Stimulated activated CD4-positive, alpha-beta T cell treated with anti-CD3 and anti-CD28 coated beads, TNF-alpha, amount 100 ng/mL, for 1 hour (primary cell): ENCODE measurements around the gene FLNC.

Source experiments
- DNase-seq, 3 donors: peaks; one replicate each; pipeline ENCODE4 v3.0.0-alpha.2; 2020; ENCODE audit warnings: low read depth in 3 of 3, low spot score in 1 of 3

Gene FLNC

DNA sequence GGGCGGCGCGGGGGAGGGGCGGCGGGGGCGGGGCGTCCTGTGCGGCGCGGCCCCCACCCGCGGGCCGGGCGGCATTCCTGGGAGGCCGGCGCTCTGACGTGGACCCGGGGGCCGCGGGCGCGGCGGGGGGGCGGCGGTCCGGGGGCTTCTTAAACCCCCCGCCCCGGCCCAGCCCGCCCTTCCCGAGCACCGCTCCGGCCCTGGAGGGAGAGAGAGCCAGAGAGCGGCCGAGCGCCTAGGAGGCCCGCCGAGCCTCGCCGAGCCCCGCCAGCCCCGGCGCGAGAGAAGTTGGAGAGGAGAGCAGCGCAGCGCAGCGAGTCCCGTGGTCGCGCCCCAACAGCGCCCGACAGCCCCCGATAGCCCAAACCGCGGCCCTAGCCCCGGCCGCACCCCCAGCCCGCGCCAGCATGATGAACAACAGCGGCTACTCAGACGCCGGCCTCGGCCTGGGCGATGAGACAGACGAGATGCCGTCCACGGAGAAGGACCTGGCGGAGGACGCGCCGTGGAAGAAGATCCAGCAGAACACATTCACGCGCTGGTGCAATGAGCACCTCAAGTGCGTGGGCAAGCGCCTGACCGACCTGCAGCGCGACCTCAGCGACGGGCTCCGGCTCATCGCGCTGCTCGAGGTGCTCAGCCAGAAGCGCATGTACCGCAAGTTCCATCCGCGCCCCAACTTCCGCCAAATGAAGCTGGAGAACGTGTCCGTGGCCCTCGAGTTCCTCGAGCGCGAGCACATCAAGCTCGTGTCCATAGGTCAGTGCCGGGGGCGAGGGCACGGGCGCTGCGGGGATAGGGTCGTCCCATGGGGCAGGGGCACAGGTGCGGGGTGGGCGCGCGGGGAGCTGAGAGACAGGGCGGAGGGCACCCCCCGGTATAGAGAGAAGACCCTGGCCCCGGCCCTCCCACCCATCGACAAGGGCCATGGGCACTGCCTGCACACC is at the start of gene FLNC:
TSS of gene FLNC (plus strand) at position 176 of the 947 bp plus-strand sequence. CDS start at position 408, 232 bp downstream.
- DNase-seq = peak in 1 of 3 donors; percentile 14

DNA sequence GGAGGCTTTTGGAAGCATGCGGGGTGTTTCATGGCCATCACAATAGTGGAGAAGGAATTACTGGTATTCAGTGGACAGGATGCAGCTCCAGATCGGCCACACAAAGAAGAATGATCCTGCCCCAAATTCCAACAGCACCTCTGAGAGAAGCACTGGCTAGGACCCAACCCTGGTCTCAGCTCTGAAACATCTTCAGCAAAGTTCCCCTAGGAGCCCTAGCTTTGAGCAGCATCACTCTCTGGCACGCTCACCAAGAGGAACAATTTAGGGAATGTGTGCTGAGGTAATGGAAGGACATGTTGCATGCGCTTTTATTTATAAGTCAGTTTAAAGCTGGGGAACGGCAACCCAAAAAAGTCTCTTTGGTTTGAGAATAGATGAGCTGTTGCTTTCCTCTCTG is 49.1 kb upstream of the FLNC start:
- no peak for DNase-seq

- no peak for DNase-seq
Observed at GRCh38 chr7:128781851-128782250, 48.4 kb upstream of the FLNC start.

GRCh38 chr7:128783143-128783861 is 46.9 kb upstream of the FLNC start:
- DNase-seq = no peak

GRCh38 chr7:128785738-128786137 is 44.5 kb upstream of the FLNC start:
- no peak for DNase-seq

GRCh38 chr7:128788446-128789412 is 41.5 kb upstream of the FLNC start:
- no peak for DNase-seq

DNA sequence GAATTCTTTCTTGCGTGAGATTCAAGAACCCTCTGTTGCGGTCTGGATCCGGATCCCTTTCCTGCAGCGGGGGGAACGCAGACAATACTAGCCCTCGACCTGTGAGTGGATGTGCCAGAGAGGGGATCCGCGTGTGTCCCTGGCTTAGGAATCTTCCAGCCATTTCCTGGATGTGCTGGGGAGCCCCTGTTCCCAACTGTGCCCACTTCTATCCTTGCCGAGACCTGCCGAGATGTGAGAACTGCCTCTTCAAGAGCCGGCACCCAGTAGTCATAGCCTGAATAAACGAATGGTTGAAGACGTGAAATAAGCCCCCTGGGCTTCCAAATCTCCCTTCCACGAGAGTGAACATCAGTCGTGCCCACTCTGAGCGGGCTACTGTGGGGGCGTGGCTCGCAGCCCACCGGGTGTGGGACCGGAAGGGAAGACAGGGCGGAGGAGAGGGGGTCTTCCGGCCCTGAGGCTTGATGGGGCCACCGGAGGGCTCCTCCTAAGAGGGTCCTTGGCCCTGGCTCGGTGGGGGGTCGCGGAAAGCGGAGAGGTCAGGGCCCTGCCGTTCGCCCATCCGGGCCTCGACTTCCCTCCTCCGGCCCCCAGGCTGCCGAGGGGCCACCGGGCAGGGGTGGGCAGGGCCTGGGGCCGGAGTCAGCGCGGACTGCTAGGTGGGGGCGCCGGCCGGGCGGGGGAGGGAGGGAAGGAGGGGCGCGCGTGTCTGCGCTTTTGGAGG is 39.7 kb upstream of the FLNC start:
- no peak for DNase-seq

DNA sequence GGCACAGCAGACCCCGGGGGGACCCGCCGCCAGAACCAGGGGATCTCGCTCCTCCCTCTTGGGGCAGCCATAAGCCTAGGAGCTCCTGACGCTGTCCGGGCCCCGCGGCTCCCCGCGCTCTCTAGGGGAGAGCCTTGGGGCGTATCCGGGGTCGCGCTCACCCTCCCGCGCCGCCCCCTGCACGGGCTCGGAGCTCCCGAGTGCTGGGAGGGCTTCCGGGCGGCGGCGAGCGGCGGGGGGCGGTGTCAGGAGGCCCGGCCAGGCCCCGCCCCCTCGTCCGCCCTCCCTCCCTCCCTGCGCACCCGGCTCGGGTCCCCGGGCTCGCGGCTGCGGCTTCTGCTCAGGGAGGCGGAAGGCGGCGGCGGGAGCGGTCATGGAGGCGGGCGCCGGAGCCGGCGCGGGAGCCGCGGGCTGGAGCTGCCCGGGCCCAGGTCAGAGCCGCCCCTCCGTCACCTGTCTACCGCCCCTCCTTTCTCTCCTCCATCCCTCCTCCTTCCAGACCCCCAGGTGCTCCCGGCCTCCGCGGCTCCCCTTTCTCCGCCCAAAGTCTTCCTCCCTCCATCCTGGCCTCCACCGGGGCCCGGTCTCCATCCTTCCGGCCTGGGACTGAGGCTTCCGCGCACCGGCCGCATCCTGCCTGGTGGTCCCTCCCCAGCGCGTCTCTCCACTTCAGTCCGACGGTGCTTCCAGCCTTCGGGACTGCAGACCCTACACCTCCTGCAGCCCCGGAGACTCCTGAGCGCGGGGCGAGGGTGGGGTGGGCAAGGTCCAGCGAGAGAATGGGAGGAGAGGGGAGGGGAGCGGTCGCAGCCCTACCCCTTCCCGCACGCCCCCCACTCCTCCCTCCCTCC is 38.9 kb upstream of the FLNC start, which contains the start of gene CCDC136:
TSS of gene CCDC136 (plus strand) at position 848 of the 851 bp plus-strand sequence. CDS start 444 bp downstream, outside the sequence.
- peak; percentile 27 to 66 (median 60) for DNase-seq

GRCh38 chr7:128791972-128792327 is 38.3 kb upstream of the FLNC start:
- no peak for DNase-seq

DNA sequence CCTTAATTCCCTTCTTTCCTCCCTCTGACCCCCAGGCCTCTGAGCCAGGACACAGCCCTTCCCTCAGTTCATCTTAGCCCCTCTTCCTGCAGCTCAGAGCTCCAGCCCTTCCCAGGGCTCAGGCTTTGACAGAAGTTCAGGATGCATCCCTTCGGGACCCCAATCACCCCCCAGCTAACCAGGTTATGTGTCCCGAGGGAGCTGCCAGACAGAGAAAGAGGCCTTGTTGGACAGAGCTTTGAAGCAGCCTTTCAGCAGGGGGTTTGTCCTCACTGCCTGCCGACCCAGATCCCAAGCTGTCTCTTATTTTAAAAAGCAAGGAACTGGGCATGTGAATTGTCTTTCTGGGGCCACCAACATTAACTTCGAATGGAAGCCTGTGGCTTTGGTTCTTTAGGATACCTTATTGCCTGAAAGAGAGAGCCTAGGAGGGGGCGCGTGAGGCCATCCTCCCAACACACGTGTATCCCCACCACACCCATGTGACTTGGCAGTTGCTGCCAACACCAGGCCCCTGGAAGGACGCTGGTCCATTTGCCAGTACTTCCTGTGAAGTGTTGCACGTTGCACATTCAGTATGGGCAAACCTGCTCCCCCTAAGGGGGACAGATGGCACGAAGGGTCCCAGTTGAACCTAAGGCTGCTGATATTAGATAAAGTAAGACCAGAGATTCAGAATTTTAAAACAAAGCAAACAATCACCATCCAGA is 37.6 kb upstream of the FLNC start:
- no peak for DNase-seq

- DNase-seq = no peak
Observed at GRCh38 chr7:128793181-128793547, 37.0 kb upstream of the FLNC start.

GRCh38 chr7:128794020-128794419 is 36.2 kb upstream of the FLNC start:
- no peak for DNase-seq

GRCh38 chr7:128794436-128794835 is 35.8 kb upstream of the FLNC start:
- DNase-seq = no peak

DNA sequence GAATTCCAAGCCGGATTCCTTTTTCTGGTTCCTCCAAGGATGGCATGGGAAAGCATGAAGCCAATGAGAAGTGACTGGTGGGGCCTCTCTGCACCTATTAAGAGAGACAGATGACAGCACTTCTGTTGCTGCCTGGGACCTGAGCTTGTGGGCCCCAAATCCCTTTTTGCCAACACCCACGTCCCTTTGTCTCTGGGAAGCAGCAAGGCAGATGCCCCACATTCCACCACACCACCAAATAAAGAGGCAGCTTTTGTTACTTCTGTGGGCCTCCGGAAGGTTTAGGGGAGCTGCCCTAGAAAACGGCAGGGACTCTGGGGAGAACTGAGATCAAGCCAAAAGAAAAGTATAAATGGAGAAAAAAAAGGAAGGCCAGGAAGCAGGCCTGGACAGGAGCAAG is 35.1 kb upstream of the FLNC start:
- DNase-seq = no peak

GRCh38 chr7:128796327-128796726 is 33.9 kb upstream of the FLNC start:
- DNase-seq = no peak

DNA sequence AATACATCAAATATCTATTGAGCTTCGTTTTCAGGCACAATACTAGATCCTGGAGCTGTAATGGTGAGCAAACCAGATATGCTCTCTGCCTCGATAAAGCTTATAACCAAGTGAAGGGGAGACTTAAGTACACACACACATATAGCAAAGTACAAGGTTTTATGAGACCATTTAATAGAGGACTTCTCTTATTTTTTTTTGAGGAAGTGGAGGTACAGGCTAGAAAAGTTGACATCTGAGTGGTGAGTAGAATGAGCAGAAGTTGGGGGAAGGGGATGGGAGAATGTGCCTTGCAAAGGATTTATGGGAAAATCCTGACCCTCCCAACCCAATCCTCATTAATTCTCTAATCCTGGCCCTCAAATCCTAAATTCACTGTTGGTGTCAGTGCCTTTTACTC is 30.8 kb upstream of the FLNC start:
- DNase-seq = no peak

DNA sequence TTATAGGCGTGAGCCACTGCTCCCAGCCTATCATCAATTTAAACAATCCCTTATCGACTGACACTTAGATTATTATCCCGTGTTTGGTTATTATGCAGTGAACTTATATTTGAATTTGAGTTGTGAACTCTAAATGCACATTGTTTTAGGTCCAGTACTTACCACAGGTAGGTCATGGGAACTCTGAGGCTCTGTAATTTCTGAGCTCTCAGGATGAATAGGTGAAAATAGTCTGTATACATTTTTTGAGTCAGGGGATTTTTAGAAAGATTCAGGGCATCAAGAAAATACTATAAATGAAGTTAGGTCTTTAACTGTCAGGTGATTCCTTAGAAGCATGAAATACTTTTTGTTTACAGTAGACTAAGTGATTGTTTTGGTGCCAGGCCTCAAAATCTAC is 29.6 kb upstream of the FLNC start:
- no peak for DNase-seq

GRCh38 chr7:128801003-128801402 is 29.2 kb upstream of the FLNC start:
- no peak for DNase-seq
